Activated naive CD8-positive, alpha-beta T cell treated with anti-CD3 and anti-CD28 coated beads for 36 hours (primary cell): ENCODE measurements around the gene MYRIP. TPM values are rescaled to one million over a fixed set of nuclear protein-coding genes. Genes with fewer than 3 reads are reported as not detected.

Source experiments
- DNase-seq: peaks from one replicate; pipeline ENCODE4 v3.0.0; 2021
- H3K27ac Mint-ChIP-seq: one replicate; pipeline ENCODE4 v1.8.0; 2022; ENCODE audit warnings: mild to moderate bottlenecking, moderate library complexity, mixed read lengths
- H3K27me3 Mint-ChIP-seq: one replicate; pipeline ENCODE4 v1.8.0; 2022; ENCODE audit warnings: mild to moderate bottlenecking, mixed read lengths
- H3K36me3 Mint-ChIP-seq: one replicate; pipeline ENCODE4 v1.8.0; 2021; ENCODE audit warnings: mild to moderate bottlenecking, mixed read lengths
- H3K4me1 Mint-ChIP-seq: one replicate; pipeline ENCODE4 v1.8.0; 2021; ENCODE audit warnings: mixed read lengths
- H3K4me3 Mint-ChIP-seq: one replicate; pipeline ENCODE4 v1.8.0; 2022; ENCODE audit warnings: mild to moderate bottlenecking, moderate library complexity, mixed read lengths
- H3K9me3 Mint-ChIP-seq: one replicate; pipeline ENCODE4 v1.8.0; 2022; ENCODE audit warnings: mixed read lengths
- total RNA-seq, 2 experiments: library from RNA; stranded (reverse); gene quantifications; one replicate each; pipeline ENCODE4 v1.2.3, GENCODE V29; 2021

The MYRIP gene
- total RNA-seq, 2 experiments from 2014 or later: not detected

DNA sequence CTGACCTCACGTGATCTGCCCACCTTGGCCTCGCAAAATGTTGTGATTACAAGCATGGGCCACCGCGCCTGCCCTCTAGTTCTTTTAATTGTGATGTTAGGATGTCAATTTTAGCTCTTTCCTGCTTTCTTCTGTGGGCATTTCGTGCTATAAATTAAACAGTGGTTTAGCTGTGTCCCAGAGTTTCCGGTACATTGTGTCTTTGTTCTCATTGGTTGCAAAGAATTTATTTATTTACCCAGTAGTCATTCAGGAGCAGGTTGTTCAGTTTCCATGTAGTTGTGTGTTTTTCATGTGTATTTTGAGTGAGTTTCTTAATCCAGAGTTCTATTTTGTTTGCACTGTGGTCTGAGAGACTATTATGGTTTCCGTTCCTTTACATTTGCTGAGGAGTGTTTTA is 30.1 kb downstream of the MYRIP start:
- H3K4me1 Mint-ChIP-seq: no peaks in the 10 kb centered on the region
- H3K27ac Mint-ChIP-seq: no peak overlapping the region
- H3K9me3 Mint-ChIP-seq: peaks cover 3% of the 10 kb centered on the region
- no peaks in the 10 kb centered on the region for H3K36me3 Mint-ChIP-seq
- H3K4me3 Mint-ChIP-seq: no peak overlapping the region
- no peak for DNase-seq
- H3K27me3 Mint-ChIP-seq: peaks cover 10% of the 10 kb centered on the region

DNA sequence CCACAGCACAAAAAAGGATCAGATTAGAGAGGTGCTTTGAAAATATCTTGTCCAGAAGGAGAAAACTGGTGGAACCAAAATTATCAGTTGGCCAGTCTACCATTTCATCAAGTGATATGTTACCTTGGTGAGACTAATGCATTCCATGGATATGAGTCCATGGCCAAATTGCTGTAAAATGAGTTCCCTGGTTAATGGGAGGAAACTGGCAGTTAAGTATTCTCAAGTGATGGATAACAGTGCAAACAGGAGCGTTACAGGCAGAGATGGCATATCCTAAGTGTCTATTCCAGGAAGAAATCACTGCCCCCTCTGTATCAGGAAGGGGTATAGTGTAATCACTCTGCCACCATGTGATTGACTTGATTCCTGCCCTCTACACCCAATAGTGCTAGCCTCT is 34.0 kb downstream of the MYRIP start:
- Mint-ChIP-seq H3K9me3 (no peaks in the 10 kb centered on the region), H3K27me3 (peaks cover 10% of the 10 kb centered on the region), H3K27ac (no peak overlapping the region), H3K4me3 (no peak overlapping the region), H3K36me3 (no peaks in the 10 kb centered on the region), H3K4me1 (no peaks in the 10 kb centered on the region)
- DNase-seq: no peak

DNA sequence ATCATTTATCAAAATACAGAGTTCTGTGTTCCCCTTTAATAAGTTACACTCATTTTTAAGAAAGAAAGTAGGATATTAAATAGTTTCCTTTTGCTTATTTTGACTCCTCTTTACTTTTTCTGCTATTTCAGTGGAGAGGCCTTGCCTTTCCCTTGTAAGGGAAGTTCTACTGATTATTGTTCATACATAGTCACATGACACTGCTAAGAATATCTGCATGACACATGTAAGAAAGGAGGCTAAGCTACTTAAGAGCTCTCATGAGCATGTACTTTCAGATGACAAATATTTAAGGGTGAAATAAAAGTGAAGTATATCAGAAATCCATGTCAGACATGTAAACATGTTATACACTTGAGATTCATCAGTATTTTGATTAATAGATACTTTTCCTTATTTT is 39.0 kb downstream of the MYRIP start:
- Mint-ChIP-seq H3K4me1 (no peaks in the 10 kb centered on the region), H3K9me3 (no peaks in the 10 kb centered on the region), H3K27me3 (no peaks in the 10 kb centered on the region), H3K27ac (no peak overlapping the region), H3K4me3 (no peak overlapping the region), H3K36me3 (no peaks in the 10 kb centered on the region)
- no peak for DNase-seq

DNA sequence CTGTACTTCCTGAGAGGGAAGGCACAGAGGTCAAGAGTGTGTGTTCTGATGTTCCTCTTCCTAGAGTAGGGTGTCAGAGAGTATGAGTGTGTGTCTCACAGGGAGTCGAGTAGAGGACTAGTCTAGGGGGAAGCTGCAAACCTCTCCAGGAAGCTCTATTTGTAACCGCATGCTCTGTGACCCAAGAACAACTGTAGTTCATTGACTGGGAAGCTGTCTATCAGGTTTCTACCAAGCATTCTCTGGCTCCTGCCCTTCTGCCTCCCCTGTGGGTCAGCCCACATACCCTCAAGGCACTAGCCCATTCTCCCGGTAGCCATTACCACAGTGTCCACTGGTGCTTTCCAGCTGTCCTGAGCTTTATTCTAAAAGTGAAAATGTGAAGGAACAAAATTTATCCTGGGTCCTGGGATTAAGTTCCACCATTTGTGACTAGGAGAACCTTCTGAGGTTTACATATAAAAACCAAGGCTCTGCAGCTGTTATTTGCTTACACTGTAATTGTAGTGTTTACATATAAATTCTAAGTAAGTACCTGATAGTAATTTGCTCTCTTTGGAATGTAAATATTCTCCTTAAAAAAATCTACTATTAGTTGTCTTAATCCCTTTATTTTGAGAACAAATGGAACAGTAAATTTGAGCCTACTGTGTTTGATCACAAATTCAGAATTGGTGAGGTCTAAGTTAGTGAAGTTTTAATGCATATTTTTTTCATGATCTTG is 40.7 kb downstream of the MYRIP start:
- DNase-seq: no peak
- Mint-ChIP-seq H3K4me3 (no peak overlapping the region), H3K9me3 (no peaks in the 10 kb centered on the region), H3K27ac (no peak overlapping the region), H3K4me1 (no peaks in the 10 kb centered on the region), H3K27me3 (peaks cover 8% of the 10 kb centered on the region), H3K36me3 (no peaks in the 10 kb centered on the region)

DNA sequence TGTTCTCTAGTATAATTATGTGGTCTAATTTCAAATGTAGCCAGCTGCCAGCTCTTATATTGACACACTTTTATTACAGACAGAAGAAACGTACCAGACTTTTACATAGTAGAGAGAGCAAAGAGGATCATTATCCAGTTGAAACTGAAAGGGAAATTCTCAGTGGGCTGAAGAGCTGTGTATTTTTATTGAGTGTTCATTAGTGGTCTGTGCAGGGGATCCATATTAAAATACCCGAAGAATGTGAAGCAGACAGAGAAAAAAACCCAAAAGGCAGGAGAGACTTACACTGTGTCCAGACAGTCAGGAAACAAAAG is 41.3 kb downstream of the MYRIP start:
- Mint-ChIP-seq H3K27ac (no peak overlapping the region), H3K4me3 (no peak overlapping the region), H3K36me3 (no peaks in the 10 kb centered on the region), H3K4me1 (no peaks in the 10 kb centered on the region), H3K27me3 (peaks cover 8% of the 10 kb centered on the region), H3K9me3 (no peaks in the 10 kb centered on the region)
- no peak for DNase-seq

DNA sequence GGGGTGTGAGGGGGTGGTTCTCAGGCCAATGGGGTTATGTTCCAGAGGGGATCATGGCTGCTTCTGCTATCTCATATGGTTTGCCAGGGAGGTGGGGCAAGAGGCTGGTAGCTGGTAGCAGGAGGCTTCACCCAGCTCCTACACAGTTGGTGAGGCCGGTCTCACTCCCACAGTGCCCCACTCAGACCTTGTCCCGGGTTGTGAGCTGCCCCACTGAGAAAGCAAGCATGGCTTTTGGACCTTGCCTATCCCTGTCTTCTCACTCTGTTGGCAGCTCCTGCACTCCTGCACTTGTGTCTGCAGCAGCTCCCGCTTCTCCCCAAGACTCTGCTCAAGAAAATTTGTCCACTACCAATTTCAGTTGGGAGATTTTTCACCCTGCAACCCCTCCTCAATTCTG is 46.1 kb downstream of the MYRIP start:
- Mint-ChIP-seq H3K4me1 (no peaks in the 10 kb centered on the region), H3K27ac (no peak overlapping the region), H3K9me3 (peaks cover 6% of the 10 kb centered on the region), H3K4me3 (no peak overlapping the region), H3K27me3 (peaks cover 23% of the 10 kb centered on the region), H3K36me3 (no peaks in the 10 kb centered on the region)
- DNase-seq: no peak

DNA sequence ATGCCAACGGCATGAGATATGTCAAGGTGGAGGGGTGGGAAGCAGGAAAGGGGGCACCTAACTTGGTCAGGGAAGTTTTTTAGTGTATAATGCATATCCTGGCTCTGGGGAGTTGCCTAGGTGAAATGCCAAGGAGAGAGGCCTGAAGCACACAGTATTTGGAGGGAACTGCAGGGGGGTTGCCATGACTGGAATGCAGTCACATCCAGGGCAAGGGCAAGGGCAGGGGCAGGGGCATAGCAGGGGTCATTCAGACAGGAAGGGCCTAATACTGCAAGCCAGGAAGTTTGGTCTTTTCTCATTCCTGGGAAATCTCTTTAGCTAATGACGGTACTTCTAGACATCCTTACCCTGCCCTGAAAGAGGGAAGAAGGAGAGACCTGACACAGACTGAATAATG is 60.5 kb downstream of the MYRIP start:
- Mint-ChIP-seq H3K27ac (no peak overlapping the region), H3K36me3 (no peaks in the 10 kb centered on the region), H3K27me3 (no peaks in the 10 kb centered on the region), H3K4me1 (no peaks in the 10 kb centered on the region), H3K9me3 (peaks cover 4% of the 10 kb centered on the region), H3K4me3 (no peak overlapping the region)
- DNase-seq: no peak

DNA sequence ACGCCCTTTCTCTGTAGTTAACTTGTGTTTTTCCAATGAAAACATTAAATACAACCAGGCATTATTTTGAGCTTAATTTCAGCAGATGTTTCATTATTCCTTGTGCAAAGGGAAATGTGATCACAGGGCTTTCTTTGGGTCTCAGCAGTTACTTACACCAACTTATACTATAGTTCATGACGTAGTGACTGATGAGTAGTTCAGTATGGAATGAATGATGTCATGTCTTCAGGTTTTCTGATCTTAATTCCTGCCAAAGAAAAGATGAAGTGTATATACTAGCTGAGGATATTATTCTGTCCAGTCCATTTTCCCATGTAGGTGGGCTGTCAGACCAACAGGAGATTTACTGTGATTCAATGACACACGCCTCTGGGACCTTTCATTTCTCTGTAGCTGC is 61.3 kb downstream of the MYRIP start:
- DNase-seq: no peak
- Mint-ChIP-seq H3K27ac (no peak overlapping the region), H3K36me3 (no peaks in the 10 kb centered on the region), H3K9me3 (peaks cover 7% of the 10 kb centered on the region), H3K4me1 (no peaks in the 10 kb centered on the region), H3K27me3 (no peaks in the 10 kb centered on the region), H3K4me3 (no peak overlapping the region)

DNA sequence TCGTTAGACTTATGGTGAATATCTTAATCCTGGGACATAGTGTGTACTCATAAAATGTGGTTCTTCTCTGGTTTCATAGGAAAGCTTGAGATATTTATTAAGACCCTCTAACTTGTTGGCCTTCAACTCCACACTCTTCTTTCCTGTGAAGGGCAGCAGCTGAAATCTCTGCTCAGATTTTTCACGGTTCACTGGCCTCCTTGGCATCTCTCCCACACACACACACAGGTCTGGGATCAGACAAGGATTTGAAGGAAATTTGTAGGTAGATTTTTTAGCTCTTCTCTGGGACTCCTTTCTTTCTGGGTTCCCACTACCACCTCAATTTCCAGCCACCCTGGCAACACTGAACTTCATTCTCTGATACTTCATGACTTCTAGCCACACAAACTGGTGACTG is 70.2 kb downstream of the MYRIP start:
- no peak overlapping the region for H3K27ac Mint-ChIP-seq
- no peak overlapping the region for H3K4me3 Mint-ChIP-seq

DNA sequence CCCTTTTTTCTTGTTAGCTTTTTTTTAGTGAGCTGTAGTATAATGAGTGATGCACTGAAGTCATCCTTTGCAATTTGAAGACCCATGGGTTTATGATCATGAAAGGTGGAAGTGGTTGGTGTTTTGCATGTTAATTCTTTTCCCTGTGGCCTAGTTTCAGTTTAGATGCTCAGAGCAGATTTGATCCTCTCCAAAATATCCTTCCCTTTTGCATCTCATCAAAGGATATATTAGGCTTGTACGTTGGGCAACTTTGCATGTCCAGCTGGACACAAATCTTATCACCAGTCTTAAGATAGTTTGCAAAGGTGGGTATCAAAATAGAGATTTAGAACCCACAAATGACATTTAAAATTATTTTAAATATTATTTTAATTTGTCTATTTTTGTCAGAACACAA is 72.7 kb downstream of the MYRIP start:
- Mint-ChIP-seq H3K4me1 (no peaks in the 10 kb centered on the region), H3K27me3 (peaks cover 12% of the 10 kb centered on the region), H3K9me3 (peaks cover 9% of the 10 kb centered on the region), H3K27ac (no peak overlapping the region), H3K4me3 (no peak overlapping the region), H3K36me3 (no peaks in the 10 kb centered on the region)
- no peak for DNase-seq

More for the DNA sequence above, 70.2 kb downstream of the MYRIP start:
- Mint-ChIP-seq H3K9me3 (peaks cover 10% of the 10 kb centered on the region), H3K27me3 (peaks cover 8% of the 10 kb centered on the region), H3K36me3 (no peaks in the 10 kb centered on the region), H3K4me1 (no peaks in the 10 kb centered on the region)
- no peak for DNase-seq

DNA sequence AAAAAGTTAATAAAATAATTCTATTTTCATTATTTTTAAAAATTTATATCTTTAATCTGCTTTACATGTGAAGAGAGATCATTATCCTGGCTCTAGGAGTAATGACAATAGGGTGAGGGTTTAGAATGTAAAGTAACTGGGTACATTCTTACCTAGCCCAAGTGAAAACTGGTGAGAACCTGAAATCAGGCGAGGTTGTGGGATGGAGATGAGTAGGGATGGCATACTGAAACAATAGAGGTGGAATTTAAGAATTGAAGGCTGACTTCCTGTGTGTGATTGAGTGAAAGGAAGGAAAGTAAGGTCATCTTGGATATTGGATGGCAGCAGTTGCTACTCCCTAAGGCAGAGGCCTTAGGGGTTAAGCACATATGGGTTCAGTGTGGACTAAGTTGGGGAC is 82.7 kb downstream of the MYRIP start:
- Mint-ChIP-seq H3K4me1 (no peaks in the 10 kb centered on the region), H3K27ac (no peak overlapping the region), H3K27me3 (no peaks in the 10 kb centered on the region), H3K9me3 (peaks cover 4% of the 10 kb centered on the region), H3K4me3 (no peak overlapping the region), H3K36me3 (no peaks in the 10 kb centered on the region)
- no peak for DNase-seq

DNA sequence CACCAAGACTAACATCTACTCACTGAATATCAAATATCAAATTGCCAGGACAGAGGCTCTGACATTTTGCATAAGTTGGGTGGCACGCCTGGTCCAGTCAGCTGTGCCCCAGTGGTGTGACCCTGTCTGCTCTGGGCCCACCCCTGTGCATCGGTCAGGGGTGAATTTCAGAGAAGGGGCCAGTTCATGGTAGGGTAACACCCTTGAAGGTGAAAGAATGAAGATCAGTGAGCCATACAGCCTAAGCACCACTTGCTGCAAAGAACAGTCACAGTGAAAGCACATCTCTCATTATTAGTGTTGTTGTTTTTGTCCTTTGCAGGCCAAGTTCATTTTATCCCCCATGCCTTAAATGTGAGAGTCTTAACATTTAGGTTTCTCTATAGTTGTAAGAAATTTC is 86.8 kb downstream of the MYRIP start:
- no peak overlapping the region for H3K4me3 Mint-ChIP-seq
- H3K9me3 Mint-ChIP-seq: no peaks in the 10 kb centered on the region
- H3K27ac Mint-ChIP-seq: no peak overlapping the region
- H3K4me1 Mint-ChIP-seq: no peaks in the 10 kb centered on the region
- H3K27me3 Mint-ChIP-seq: peaks cover 3% of the 10 kb centered on the region
- no peaks in the 10 kb centered on the region for H3K36me3 Mint-ChIP-seq
- DNase-seq: no peak

DNA sequence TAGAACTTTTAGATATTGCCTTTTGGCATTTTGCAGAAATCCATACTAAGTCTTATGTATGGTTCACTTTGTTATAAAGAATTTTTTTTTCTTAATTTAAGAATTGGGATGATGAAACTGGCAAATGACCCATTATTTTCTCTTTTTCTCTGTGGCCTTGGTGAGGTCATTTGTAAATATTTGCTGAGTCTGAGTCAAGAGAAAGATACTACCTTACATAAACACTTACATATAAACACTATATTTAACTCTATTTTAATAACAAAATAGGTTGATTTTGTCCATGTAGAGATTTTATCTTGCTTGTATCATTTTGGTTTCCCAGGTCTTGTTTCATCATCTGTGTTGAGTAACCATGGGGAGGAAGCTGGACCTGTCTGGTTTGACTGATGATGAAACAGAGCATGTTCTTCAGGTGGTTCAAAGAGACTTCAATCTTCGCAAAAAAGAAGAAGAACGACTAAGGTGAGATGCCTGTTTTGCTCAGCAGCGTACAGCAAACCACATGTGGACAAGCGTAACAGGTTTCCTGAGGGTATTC is 91.1 kb downstream of the MYRIP start:
- Mint-ChIP-seq H3K36me3 (no peaks in the 10 kb centered on the region), H3K4me1 (no peaks in the 10 kb centered on the region), H3K27ac (no peak overlapping the region), H3K4me3 (no peak overlapping the region), H3K9me3 (no peaks in the 10 kb centered on the region), H3K27me3 (peaks cover 5% of the 10 kb centered on the region)
- DNase-seq: no peak

DNA sequence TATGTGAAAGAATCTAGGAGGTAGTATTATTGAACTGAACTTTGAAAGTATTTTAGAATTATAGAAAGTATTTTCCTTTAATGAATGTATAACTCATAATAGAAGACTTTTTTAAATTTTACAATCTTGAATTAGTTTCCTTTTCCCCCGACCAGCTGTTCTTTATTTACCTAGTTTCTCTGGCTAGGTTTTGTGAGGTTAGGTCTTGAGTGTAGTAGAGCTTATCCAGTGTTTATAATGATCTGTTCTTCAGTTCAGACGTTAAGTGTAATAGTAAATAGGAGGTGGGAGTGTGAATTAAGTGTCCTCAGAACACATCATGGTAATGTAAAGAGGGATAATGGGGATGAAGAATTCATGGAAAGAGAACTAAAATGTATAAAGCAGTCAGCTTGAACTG is 93.8 kb downstream of the MYRIP start:
- Mint-ChIP-seq H3K36me3 (no peaks in the 10 kb centered on the region), H3K27ac (no peak overlapping the region)

DNA sequence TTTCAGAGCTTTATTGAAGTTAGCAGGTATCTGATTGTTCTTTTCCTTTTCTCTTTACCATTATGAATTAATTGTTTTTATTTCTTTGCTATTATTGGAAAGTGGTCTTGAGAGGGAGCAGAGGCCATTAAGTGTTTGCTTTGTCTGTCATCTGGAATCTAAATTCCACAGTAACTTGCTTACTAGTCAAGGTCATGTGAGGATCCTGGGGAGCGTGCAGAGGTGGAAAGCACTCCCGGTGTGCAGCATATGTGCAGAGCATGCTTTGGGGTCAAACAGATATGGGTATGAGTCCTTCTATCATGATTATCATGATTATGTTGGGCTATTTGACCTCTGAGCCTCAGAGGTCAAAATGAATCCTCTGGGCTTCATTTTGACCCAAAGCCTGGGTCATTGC is 96.4 kb downstream of the MYRIP start:
- H3K9me3 Mint-ChIP-seq: no peaks in the 10 kb centered on the region

More for the DNA sequence above, 93.8 kb downstream of the MYRIP start:
- no peak for DNase-seq
- no peak overlapping the region for H3K4me3 Mint-ChIP-seq
- no peaks in the 10 kb centered on the region for H3K9me3 Mint-ChIP-seq
- no peaks in the 10 kb centered on the region for H3K4me1 Mint-ChIP-seq
- peaks cover 9% of the 10 kb centered on the region for H3K27me3 Mint-ChIP-seq

DNA sequence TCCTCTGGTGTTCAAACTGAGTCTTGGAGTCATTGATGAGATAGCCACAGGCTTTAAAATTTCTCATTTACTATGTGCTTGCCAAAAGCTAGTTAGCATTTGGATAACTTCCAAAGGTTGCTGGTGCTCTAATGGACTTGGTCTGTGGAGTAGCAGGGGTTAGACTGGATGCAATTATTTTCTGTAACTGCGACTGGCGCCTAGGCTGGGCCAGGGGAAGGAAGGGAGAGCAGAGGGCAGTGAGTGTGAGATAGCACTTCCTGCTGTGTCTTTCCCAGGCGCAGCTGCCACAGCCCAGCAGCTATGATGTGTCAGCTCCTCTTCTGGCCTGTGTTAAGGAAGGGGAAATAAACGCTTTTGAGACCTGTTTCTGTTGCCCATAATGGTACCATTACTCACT is 98.6 kb downstream of the MYRIP start:
- Mint-ChIP-seq H3K27me3 (peaks cover 8% of the 10 kb centered on the region), H3K4me3 (no peak overlapping the region), H3K9me3 (no peaks in the 10 kb centered on the region), H3K4me1 (no peaks in the 10 kb centered on the region), H3K27ac (no peak overlapping the region), H3K36me3 (no peaks in the 10 kb centered on the region)
- DNase-seq: no peak

More for the DNA sequence above, 96.4 kb downstream of the MYRIP start:
- Mint-ChIP-seq H3K27me3 (peaks cover 14% of the 10 kb centered on the region), H3K27ac (no peak overlapping the region), H3K4me1 (no peaks in the 10 kb centered on the region), H3K4me3 (no peak overlapping the region), H3K36me3 (no peaks in the 10 kb centered on the region)
- DNase-seq: no peak
